Type B pancreatic cell (in vitro differentiated cells): ENCODE data around the gene ITCH. TPM values are rescaled to one million over a fixed set of nuclear protein-coding genes. Genes with fewer than 3 reads are reported as not detected.
"Not testable (repeated sequence)": the region's sequence is repeated elsewhere in the genome, so short reads cannot be mapped to it uniquely, and the experiment has no call there.

Experiments
- DNase-seq: peaks from one replicate; pipeline ENCODE4 v3.0.0; 2021; ENCODE audit warnings: mixed read lengths; ENCODE audit not compliant: unreplicated experiment; ENCODE audit errors: extremely low spot score
- H3K27ac Mint-ChIP-seq: 2 replicates; pipeline ENCODE4 v1.8.0; 2021; ENCODE audit warnings: mild to moderate bottlenecking, mixed read lengths
- H3K27me3 Mint-ChIP-seq: 2 replicates; pipeline ENCODE4 v1.8.0; 2021; ENCODE audit warnings: mixed read lengths
- H3K36me3 Mint-ChIP-seq: 2 replicates; pipeline ENCODE4 v1.8.0; 2021; ENCODE audit warnings: mixed read lengths
- H3K4me1 Mint-ChIP-seq: one replicate; pipeline ENCODE4 v1.8.0; 2021; ENCODE audit warnings: mixed read lengths; ENCODE audit not compliant: unreplicated experiment
- H3K4me3 Mint-ChIP-seq: 2 replicates; pipeline ENCODE4 v1.8.0; 2021; ENCODE audit warnings: mild to moderate bottlenecking, mixed read lengths
- H3K9me3 Mint-ChIP-seq: 2 replicates; pipeline ENCODE4 v1.8.0; 2021; ENCODE audit warnings: mixed read lengths
- CTCF ChIP-seq: fragments of 200-600 bp; sonication (generic); conservative IDR thresholded peaks from 2 replicates; pipeline ENCODE4 v1.5.0; 2021; ENCODE audit warnings: antibody characterized with exemption, mild to moderate bottlenecking
- total RNA-seq: library from RNA; stranded (reverse); gene quantifications from 2 replicates; pipeline ENCODE4 v1.2.1, GENCODE V29; 2021; ENCODE audit warnings: low replicate concordance

ITCH gene
- total RNA-seq, 1 donor from 2014 or later: 77.2 TPM

- Mint-ChIP-seq H3K36me3 (no peaks in the 10 kb centered on the region), H3K9me3 (no peaks in the 10 kb centered on the region), H3K27ac (peak overlapping the region; percentile 75), H3K27me3 (no peaks in the 10 kb centered on the region), H3K4me3 (no peak overlapping the region), H3K4me1 (peaks cover 3% of the 10 kb centered on the region)
- DNase-seq: no peak
- TF ChIP-seq CTCF: no peak
These were observed 13.0 kb upstream of the ITCH start for GRCh38 chr20:34350095-34350494.

DNA sequence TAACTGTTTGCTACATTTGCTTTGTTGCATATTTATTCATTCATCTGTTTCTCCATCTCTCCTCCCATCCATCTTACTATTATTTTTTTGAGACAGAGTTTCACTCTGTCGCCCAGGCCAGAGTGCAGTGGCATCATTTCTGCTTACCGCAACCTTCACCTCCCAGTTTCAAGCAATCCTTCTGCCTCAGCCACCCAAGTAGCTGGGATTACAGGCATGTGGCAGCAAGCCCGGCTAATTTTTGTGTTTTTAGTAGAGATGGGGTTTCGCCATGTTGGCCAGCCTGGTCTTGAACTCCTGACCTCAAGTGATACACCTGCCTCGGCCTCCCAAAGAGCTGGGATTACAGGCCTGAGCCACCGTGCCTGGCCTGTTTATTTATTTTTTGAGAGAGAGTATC lies 9.6 kb upstream of the ITCH start:
- H3K4me1 Mint-ChIP-seq, DNase-seq, H3K27me3 Mint-ChIP-seq, H3K36me3 Mint-ChIP-seq, H3K4me3 Mint-ChIP-seq, H3K9me3 Mint-ChIP-seq, H3K27ac Mint-ChIP-seq: not testable (repeated sequence)

DNA sequence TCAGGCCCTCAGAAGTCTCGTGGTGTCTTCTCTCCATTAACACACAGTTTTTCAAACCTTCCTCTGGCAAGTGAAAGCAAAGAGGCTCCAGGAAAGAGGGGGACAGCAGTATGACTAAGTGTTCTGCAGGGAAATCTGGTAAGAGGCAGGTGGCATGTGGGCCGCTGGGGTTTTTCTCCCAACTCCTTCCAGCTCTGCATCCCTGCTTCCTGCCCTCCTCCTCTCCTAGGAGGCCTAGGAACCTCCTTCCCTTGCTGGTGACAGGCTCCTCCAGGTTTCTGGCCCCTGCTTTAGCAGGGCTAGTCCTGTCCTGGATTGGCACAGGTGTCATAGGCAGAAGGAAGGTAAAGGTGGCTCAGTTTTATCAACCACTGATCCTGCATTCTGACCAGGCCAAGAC lies 7.6 kb upstream of the ITCH start:
- Mint-ChIP-seq H3K27me3 (no peaks in the 10 kb centered on the region), H3K9me3 (no peaks in the 10 kb centered on the region), H3K36me3 (no peaks in the 10 kb centered on the region), H3K27ac (no peak overlapping the region), H3K4me3 (no peak overlapping the region), H3K4me1 (no peaks in the 10 kb centered on the region)
- no peak for DNase-seq
- TF ChIP-seq CTCF: no peak

- not testable (repeated sequence) for DNase-seq, H3K36me3 Mint-ChIP-seq, H3K27ac Mint-ChIP-seq, H3K27me3 Mint-ChIP-seq, H3K4me3 Mint-ChIP-seq, H3K9me3 Mint-ChIP-seq
- H3K4me1 Mint-ChIP-seq: peaks cover 22% of the 10 kb centered on the region
These were observed 3.3 kb upstream of the ITCH start for GRCh38 chr20:34359729-34360128.

DNA sequence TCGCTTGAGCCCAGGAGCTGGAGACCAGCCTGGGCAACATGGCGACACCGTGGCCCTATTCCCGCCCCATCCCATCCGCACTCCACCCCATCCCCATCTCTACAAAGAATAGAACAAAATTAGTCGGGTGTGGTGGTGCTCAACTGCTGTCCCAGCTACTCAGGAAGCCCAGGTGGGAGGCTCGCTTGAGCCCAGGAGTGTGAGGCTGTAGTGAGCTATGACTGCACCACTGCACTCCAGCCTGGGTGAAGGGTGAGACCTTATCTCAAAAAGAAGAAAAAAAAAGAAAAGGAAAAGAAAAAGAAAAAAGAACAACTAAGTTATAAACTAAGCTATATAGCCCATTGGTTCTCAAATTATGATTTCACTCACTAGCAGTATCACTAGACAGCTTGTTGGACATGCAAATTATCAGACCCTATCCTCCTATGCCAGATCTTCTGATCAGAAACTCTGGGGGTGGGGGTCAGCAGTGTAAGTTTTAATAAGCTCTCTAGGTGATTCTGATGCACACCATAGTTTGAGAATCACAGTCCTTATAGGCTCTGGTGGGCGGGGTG lies 491 bp upstream of the ITCH start:
- TF ChIP-seq CTCF: no peak
- Mint-ChIP-seq H3K4me1 (peaks cover 37% of the 10 kb centered on the region), H3K27me3 (no peaks in the 10 kb centered on the region), H3K9me3 (no peaks in the 10 kb centered on the region), H3K4me3 (peak overlapping the region; percentile 99), H3K27ac (peak overlapping the region; percentile 99), H3K36me3 (peaks cover 23% of the 10 kb centered on the region)
- DNase-seq: no peak

GRCh38 chr20:34363465-34364222 lies 571 bp downstream of the ITCH start:
- H3K36me3 Mint-ChIP-seq: peaks cover 27% of the 10 kb centered on the region
- H3K27ac Mint-ChIP-seq: peak overlapping the region; percentile 99
- peak overlapping the region; percentile 99 for H3K4me3 Mint-ChIP-seq
- peaks cover 45% of the 10 kb centered on the region for H3K4me1 Mint-ChIP-seq
- no peaks in the 10 kb centered on the region for H3K9me3 Mint-ChIP-seq
- H3K27me3 Mint-ChIP-seq: no peaks in the 10 kb centered on the region
- no peak for DNase-seq
- no peak for TF ChIP-seq CTCF
